ENCODE data around the gene FZD2. TPM values are rescaled to one million over a fixed set of nuclear protein-coding genes. Genes with fewer than 3 reads are reported as not detected.

The FZD2 gene
- total and polyA plus RNA-seq, 9 of the 15 experiments (the other 6 are each of a cell fraction or from before 2014, with no cell fraction given) = 0.03 to 4.5 (median 1.1) TPM; not detected in 1

- TF ChIP-seq FOXM1 (IDR thresholded peaks at IDR 0.05; ENCODE audit: low read depth) = peak; percentile 87
- TF ChIP-seq FOXM1 (CRISPR knock-in tag; IDR thresholded peaks at IDR 0.05; ENCODE audit: low read depth) = no peak
- no peak for TF ChIP-seq PHB (CRISPR knock-in tag; IDR thresholded peaks at IDR 0.05)
- no peak for TF ChIP-seq NCOA4 (IDR thresholded peaks at IDR 0.05; ENCODE audit: partially characterized antibody)
- no peak for TF ChIP-seq RBM14 (IDR thresholded peaks at IDR 0.05; ENCODE audit: borderline replicate concordance, insufficient read depth, low read depth, low read length)
- TF ChIP-seq CSDE1 (IDR thresholded peaks at IDR 0.05) = no peak
- no peak for TF ChIP-seq SMAD4 (CRISPR knock-in tag; conservative IDR thresholded peaks at IDR 0.05)
- TF ChIP-seq ZNF717 (CRISPR knock-in tag; IDR thresholded peaks at IDR 0.05) = no peak
- TF ChIP-seq RNF219 (CRISPR knock-in tag; IDR thresholded peaks at IDR 0.05) = no peak
- no peak for TF ChIP-seq ZNF239 (CRISPR knock-in tag; IDR thresholded peaks at IDR 0.05)
- TF ChIP-seq PHF20 (IDR thresholded peaks at IDR 0.05; ENCODE audit: partially characterized antibody) = no peak
- TF ChIP-seq, protein P1, sequence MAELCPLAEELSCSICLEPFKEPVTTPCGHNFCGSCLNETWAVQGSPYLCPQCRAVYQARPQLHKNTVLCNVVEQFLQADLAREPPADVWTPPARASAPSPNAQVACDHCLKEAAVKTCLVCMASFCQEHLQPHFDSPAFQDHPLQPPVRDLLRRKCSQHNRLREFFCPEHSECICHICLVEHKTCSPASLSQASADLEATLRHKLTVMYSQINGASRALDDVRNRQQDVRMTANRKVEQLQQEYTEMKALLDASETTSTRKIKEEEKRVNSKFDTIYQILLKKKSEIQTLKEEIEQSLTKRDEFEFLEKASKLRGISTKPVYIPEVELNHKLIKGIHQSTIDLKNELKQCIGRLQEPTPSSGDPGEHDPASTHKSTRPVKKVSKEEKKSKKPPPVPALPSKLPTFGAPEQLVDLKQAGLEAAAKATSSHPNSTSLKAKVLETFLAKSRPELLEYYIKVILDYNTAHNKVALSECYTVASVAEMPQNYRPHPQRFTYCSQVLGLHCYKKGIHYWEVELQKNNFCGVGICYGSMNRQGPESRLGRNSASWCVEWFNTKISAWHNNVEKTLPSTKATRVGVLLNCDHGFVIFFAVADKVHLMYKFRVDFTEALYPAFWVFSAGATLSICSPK (IDR thresholded peaks at IDR 0.05; ENCODE audit: borderline replicate concordance) = no peak
- no peak for TF ChIP-seq PCBP2 (IDR thresholded peaks at IDR 0.05; ENCODE audit: low read depth, low read length, poor library complexity, severe bottlenecking)
- TF ChIP-seq ZNF282 (CRISPR knock-in tag; IDR thresholded peaks at IDR 0.05) = no peak
- TF ChIP-seq ZNF764 (CRISPR knock-in tag; IDR thresholded peaks at IDR 0.05; ENCODE audit: low read depth) = no peak
- no peak for TF ChIP-seq ZNF121 (CRISPR knock-in tag; conservative IDR thresholded peaks at IDR 0.05)
- no peak for TF ChIP-seq C11orf30 (IDR thresholded peaks at IDR 0.05; ENCODE audit: low read depth)
- TF ChIP-seq NR4A1 (CRISPR knock-in tag; IDR thresholded peaks at IDR 0.05) = no peak
- TF ChIP-seq NR4A1 (tag; IDR thresholded peaks at IDR 0.05) = no peak
- TF ChIP-seq MCM3 (IDR thresholded peaks at IDR 0.05) = no peak
- TF ChIP-seq NFIX (CRISPR knock-in tag; IDR thresholded peaks at IDR 0.05; ENCODE audit: low read depth) = no peak
- TF ChIP-seq, protein P2, sequence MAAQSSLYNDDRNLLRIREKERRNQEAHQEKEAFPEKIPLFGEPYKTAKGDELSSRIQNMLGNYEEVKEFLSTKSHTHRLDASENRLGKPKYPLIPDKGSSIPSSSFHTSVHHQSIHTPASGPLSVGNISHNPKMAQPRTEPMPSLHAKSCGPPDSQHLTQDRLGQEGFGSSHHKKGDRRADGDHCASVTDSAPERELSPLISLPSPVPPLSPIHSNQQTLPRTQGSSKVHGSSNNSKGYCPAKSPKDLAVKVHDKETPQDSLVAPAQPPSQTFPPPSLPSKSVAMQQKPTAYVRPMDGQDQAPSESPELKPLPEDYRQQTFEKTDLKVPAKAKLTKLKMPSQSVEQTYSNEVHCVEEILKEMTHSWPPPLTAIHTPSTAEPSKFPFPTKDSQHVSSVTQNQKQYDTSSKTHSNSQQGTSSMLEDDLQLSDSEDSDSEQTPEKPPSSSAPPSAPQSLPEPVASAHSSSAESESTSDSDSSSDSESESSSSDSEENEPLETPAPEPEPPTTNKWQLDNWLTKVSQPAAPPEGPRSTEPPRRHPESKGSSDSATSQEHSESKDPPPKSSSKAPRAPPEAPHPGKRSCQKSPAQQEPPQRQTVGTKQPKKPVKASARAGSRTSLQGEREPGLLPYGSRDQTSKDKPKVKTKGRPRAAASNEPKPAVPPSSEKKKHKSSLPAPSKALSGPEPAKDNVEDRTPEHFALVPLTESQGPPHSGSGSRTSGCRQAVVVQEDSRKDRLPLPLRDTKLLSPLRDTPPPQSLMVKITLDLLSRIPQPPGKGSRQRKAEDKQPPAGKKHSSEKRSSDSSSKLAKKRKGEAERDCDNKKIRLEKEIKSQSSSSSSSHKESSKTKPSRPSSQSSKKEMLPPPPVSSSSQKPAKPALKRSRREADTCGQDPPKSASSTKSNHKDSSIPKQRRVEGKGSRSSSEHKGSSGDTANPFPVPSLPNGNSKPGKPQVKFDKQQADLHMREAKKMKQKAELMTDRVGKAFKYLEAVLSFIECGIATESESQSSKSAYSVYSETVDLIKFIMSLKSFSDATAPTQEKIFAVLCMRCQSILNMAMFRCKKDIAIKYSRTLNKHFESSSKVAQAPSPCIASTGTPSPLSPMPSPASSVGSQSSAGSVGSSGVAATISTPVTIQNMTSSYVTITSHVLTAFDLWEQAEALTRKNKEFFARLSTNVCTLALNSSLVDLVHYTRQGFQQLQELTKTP (IDR thresholded peaks at IDR 0.05; ENCODE audit: low read depth in 1 of 2, partially characterized antibody in 2 of 2) = peak in 1 of 2 experiments; percentile 16
- TF ChIP-seq MTA1 (IDR thresholded peaks at IDR 0.05; ENCODE audit: borderline replicate concordance) = peak; percentile 65; the same call in 1 of the 2 replicates
These were observed at the start of gene FZD2 (continued) for GRCh38 chr17:44556832-44557606.

Data from K562 (cell line).